ENCODE measurements around the gene NPAS1. TPM values are rescaled to one million over a fixed set of nuclear protein-coding genes. Genes with fewer than 3 reads are reported as not detected.
"Not testable (repeated sequence)": the region's sequence is repeated elsewhere in the genome, so short reads cannot be mapped to it uniquely, and the experiment has no call there.

The NPAS1 gene
- total RNA-seq, 1 donor from 2014 or later, result 0.55 TPM

- no peak for DNase-seq (ENCODE audit: low read depth)
Observed at GRCh38 chr19:47047272-47047762, 27.7 kb downstream of the NPAS1 start.

GRCh38 chr19:47047763-47048405, 28.2 kb downstream of the NPAS1 start:
- peak; percentile 86 for DNase-seq (ENCODE audit: low read depth)

GRCh38 chr19:47049307-47049700, 29.7 kb downstream of the NPAS1 start:
- peak; percentile 91 for DNase-seq (ENCODE audit: low read depth)

- DNase-seq (ENCODE audit: low read depth), result not testable (repeated sequence)
Observed at GRCh38 chr19:47050562-47050961, 30.9 kb downstream of the NPAS1 start.

GRCh38 chr19:47056411-47056810, 36.8 kb downstream of the NPAS1 start:
- DNase-seq (ENCODE audit: low read depth), result no peak

GRCh38 chr19:47057328-47057727, 37.7 kb downstream of the NPAS1 start:
- DNase-seq (ENCODE audit: low read depth), result no peak

- no peak for DNase-seq (ENCODE audit: low read depth)
Observed at GRCh38 chr19:47058621-47059022, 39.0 kb downstream of the NPAS1 start.

GRCh38 chr19:47063874-47064273, 44.2 kb downstream of the NPAS1 start:
- DNase-seq (ENCODE audit: low read depth), result no peak

- no peak for DNase-seq (ENCODE audit: low read depth)
Observed at GRCh38 chr19:47065242-47065641, 45.6 kb downstream of the NPAS1 start.

- DNase-seq (ENCODE audit: low read depth), result no peak
Observed at GRCh38 chr19:47066376-47067214, 47.0 kb downstream of the NPAS1 start.

- DNase-seq (ENCODE audit: low read depth), result no peak
Observed at GRCh38 chr19:47067215-47067847, 47.7 kb downstream of the NPAS1 start.

GRCh38 chr19:47068246-47068645, 48.6 kb downstream of the NPAS1 start:
- DNase-seq (ENCODE audit: low read depth), result no peak

GRCh38 chr19:47068876-47069406, 49.3 kb downstream of the NPAS1 start:
- DNase-seq (ENCODE audit: low read depth), result no peak

GRCh38 chr19:47069795-47070194, 50.2 kb downstream of the NPAS1 start:
- no peak for DNase-seq (ENCODE audit: low read depth)

- DNase-seq (ENCODE audit: low read depth), result no peak
Observed at GRCh38 chr19:47070756-47071155, 51.1 kb downstream of the NPAS1 start.

GRCh38 chr19:47071731-47072130, 52.1 kb downstream of the NPAS1 start:
- DNase-seq (ENCODE audit: low read depth), result no peak

GRCh38 chr19:47072323-47072722, 52.7 kb downstream of the NPAS1 start:
- no peak for DNase-seq (ENCODE audit: low read depth)

GRCh38 chr19:47073574-47073973, 53.9 kb downstream of the NPAS1 start:
- DNase-seq (ENCODE audit: low read depth), result no peak

GRCh38 chr19:47074621-47075020, 55.0 kb downstream of the NPAS1 start:
- DNase-seq (ENCODE audit: low read depth), result no peak

GRCh38 chr19:47075179-47075810, 55.7 kb downstream of the NPAS1 start:
- DNase-seq (ENCODE audit: low read depth), result no peak

- DNase-seq (ENCODE audit: low read depth), result peak; percentile 90
Observed at GRCh38 chr19:47075941-47076340, 56.3 kb downstream of the NPAS1 start.

- not testable (repeated sequence) for DNase-seq (ENCODE audit: low read depth)
Observed at GRCh38 chr19:47078351-47078750, 58.7 kb downstream of the NPAS1 start.
